DND-41 (cell line): Measurements from ENCODE around the gene PTPMT1.
A peak's percentile ranks its signal among the peaks of the same experiment; 100 is the strongest.

Experiments
- ATAC-seq: fragments of 200-7000 bp; cut with Tn5 transposase; 3 replicates; pipeline ENCODE4 v1.9.1; 2021; ENCODE audit warnings: low read depth; ENCODE audit not compliant: insufficient read depth
- DNase-seq: peaks from one replicate; pipeline ENCODE4 v3.0.0-alpha.2; 2020
- H2AFZ ChIP-seq: 2 replicates; pipeline ENCODE4 v1.6.0; 2012; ENCODE audit warnings: low read depth, low read length
- H3K27ac ChIP-seq: 2 replicates; pipeline ENCODE4 v1.5.1; 2012; ENCODE audit warnings: low read length, inconsistent platforms
- H3K27me3 ChIP-seq: fragments of 200-600 bp; sonication (generic); 2 replicates; pipeline ENCODE4 v1.6.0; 2012; ENCODE audit warnings: low read length, mild to moderate bottlenecking, inconsistent platforms; ENCODE audit not compliant: insufficient read depth, poor library complexity
- H3K36me3 ChIP-seq: 2 replicates; pipeline ENCODE4 v1.5.1; 2012; ENCODE audit warnings: low read length, inconsistent platforms; ENCODE audit not compliant: insufficient read depth
- H3K4me1 ChIP-seq: 2 replicates; pipeline ENCODE4 v1.5.1; 2012; ENCODE audit warnings: mild to moderate bottlenecking, low read length; ENCODE audit not compliant: insufficient read depth
- H3K4me2 ChIP-seq: 2 replicates; pipeline ENCODE4 v1.6.0; 2012; ENCODE audit warnings: mild to moderate bottlenecking, moderate library complexity, low read length, inconsistent platforms; ENCODE audit not compliant: insufficient read depth
- H3K4me3 ChIP-seq, 2 experiments: fragments of 200-600 bp in 1 of 2; shearing (Covaris generic) in 1 of 2; 2 replicates each; pipeline ENCODE4 v1.5.1; 2012 to 2016; ENCODE audit warnings: inconsistent platforms in 2 of 2, low read length in 2 of 2, mild to moderate bottlenecking in 2 of 2, low read depth in 1 of 2, moderate library complexity in 1 of 2
- H3K79me2 ChIP-seq: 2 replicates; pipeline ENCODE4 v1.6.0; 2012; ENCODE audit warnings: low read length, inconsistent platforms; ENCODE audit not compliant: insufficient read depth
- H3K9ac ChIP-seq: 2 replicates; pipeline ENCODE4 v1.6.0; 2012; ENCODE audit warnings: low read depth, mild to moderate bottlenecking, inconsistent platforms, low read length, moderate library complexity
- H3K9me3 ChIP-seq: 2 replicates; pipeline ENCODE4 v1.5.1; 2012; ENCODE audit warnings: low read length, moderate library complexity, mild to moderate bottlenecking, inconsistent platforms; ENCODE audit not compliant: insufficient read depth, severe bottlenecking
- H4K20me1 ChIP-seq: 2 replicates; pipeline ENCODE4 v1.6.0; 2012; ENCODE audit warnings: low read length; ENCODE audit not compliant: insufficient read depth
- EZH2 ChIP-seq: IDR thresholded peaks from 3 replicates; pipeline ENCODE4 v1.6.1; 2012; ENCODE audit warnings: borderline replicate concordance, low read depth, mild to moderate bottlenecking, moderate library complexity, low read length, inconsistent platforms; ENCODE audit not compliant: severe bottlenecking
- TF ChIP-seq, protein P1 (sequence below): IDR thresholded peaks from 2 replicates; pipeline ENCODE4 v1.5.1; 2012; ENCODE audit warnings: borderline replicate concordance, low read length, moderate library complexity, mild to moderate bottlenecking; ENCODE audit not compliant: poor library complexity, severe bottlenecking; ENCODE audit errors: extremely low read depth

The PTPMT1 gene

DNA sequence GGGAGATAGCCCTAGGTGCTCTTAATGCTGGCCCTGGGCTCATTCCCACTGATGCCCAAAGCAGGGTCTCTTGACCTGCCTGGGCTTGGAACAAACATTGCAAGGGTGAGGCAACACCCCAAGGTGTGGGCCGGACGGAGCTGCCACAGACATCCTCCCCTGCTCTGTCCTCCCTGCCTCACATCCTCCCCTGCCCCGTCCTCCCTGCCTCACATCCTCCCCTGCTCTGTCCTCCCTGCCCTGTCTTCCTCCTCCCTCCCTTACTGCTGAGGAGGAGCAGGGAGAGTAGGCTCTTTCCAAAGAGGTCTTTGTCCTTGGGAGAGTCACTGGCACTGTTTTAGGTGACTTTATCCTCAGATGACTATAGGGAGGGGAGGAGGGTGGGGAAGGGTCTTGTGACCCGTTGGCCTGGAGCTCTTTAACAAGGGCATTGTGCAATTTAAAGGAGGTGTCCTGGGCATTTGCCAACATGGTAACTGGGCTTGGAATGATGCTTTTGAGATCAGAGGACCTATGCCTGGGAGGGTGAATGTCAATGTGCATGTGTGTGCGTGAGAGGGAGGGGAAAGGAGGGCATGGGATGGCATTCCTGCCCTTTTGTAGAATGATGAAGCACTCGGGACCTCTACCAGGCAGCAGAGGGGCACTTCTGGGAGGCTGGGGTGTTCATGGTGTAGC lies 21.8 kb downstream of the PTPMT1 start:
- 0 out of 3 replicates have a peak, but pooled peaks have one; percentile 8 for ATAC-seq
- Histone ChIP-seq H3K27ac (no peak overlapping the region), H4K20me1 (peaks cover 6% of the 10 kb centered on the region; the same call in 1 of the 2 replicates), H3K27me3 (no peaks in the 10 kb centered on the region), H3K9ac (no peak overlapping the region), H3K9me3 (no peaks in the 10 kb centered on the region), H3K4me3 (no peak overlapping the region), H3K36me3 (peaks cover 32% of the 10 kb centered on the region), H3K4me2 (no peak overlapping the region), H2AFZ (no peak overlapping the region), H3K4me1 (0 out of 2 replicates have a peak, but pooled peaks cover 2% of the 10 kb centered on the region), H3K79me2 (no peaks in the 10 kb centered on the region)
- TF ChIP-seq, protein P1, sequence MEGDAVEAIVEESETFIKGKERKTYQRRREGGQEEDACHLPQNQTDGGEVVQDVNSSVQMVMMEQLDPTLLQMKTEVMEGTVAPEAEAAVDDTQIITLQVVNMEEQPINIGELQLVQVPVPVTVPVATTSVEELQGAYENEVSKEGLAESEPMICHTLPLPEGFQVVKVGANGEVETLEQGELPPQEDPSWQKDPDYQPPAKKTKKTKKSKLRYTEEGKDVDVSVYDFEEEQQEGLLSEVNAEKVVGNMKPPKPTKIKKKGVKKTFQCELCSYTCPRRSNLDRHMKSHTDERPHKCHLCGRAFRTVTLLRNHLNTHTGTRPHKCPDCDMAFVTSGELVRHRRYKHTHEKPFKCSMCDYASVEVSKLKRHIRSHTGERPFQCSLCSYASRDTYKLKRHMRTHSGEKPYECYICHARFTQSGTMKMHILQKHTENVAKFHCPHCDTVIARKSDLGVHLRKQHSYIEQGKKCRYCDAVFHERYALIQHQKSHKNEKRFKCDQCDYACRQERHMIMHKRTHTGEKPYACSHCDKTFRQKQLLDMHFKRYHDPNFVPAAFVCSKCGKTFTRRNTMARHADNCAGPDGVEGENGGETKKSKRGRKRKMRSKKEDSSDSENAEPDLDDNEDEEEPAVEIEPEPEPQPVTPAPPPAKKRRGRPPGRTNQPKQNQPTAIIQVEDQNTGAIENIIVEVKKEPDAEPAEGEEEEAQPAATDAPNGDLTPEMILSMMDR, result no peak
- TF ChIP-seq EZH2, result no peak
- DNase-seq, result no peak

DNA sequence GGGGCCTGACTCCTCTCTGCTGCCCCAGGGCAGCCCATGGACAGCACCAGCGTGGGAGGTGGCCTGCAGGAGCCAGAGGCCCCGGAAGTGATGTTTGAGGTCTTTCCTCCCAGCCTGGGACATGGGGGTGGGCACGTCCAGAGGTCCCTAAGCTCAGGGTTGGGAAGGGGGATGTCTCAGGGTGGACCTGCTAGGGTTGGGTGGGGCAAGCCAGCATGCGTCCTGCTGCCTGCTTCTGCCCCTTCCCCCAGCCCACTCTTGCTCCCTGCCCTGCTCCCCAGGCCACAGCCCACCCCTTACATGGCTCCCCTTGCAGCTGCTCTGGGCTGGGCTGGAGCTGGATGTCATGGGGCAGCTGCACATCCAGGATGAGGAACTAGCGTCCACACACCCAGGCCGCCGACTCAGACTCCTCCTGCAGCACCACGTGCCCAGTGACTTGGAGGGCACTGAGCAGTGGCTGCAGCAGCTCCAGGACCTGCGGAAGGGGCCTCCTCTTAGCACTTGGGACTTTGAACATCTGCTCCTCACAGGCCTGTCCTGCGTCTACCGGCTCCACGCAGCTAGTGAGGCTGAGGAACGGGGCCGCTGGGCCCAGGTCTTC lies 22.4 kb downstream of the PTPMT1 start:
- H3K9me3 ChIP-seq, result no peaks in the 10 kb centered on the region
- DNase-seq (no peak), ATAC-seq (no peak)
- 0 out of 2 replicates have a peak, but pooled peaks cover 6% of the 10 kb centered on the region for H4K20me1 ChIP-seq
- no peaks in the 10 kb centered on the region for H3K4me1 ChIP-seq
- no peaks in the 10 kb centered on the region for H3K27me3 ChIP-seq
- H3K36me3 ChIP-seq, result peaks cover 26% of the 10 kb centered on the region
- H3K4me3 ChIP-seq, result no peak overlapping the region
- TF ChIP-seq, protein P1, result no peak
- TF ChIP-seq EZH2, result no peak
- H3K27ac ChIP-seq, result no peak overlapping the region
- H2AFZ ChIP-seq, result no peak overlapping the region
- no peak overlapping the region for H3K4me2 ChIP-seq
- no peak overlapping the region for H3K9ac ChIP-seq
- no peaks in the 10 kb centered on the region for H3K79me2 ChIP-seq

DNA sequence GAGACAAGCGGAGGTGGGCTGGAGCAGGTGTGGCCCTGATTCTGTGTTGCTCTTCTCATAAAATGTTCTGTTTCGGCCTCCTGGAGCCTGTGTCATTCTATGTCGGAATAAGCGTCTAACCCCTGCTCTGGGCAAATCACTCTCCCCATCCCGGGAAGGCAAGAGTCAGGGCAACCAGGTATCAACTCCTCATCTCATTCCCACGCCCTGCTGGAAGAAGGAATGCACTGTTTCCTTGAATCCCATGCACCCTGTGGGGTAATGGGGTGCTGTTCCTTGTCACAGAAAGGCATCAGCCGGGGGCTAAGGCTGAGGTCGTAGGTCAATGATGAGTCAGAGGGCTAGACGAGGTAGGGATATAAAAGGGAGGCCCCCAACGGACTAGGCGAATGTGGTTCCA lies 23.7 kb downstream of the PTPMT1 start:
- Histone ChIP-seq H3K27me3 (no peaks in the 10 kb centered on the region), H3K36me3 (peaks cover 13% of the 10 kb centered on the region), H3K4me1 (no peaks in the 10 kb centered on the region), H4K20me1 (no peaks in the 10 kb centered on the region), H3K9ac (no peak overlapping the region), H3K27ac (no peak overlapping the region), H2AFZ (no peak overlapping the region), H3K4me2 (no peak overlapping the region), H3K79me2 (no peaks in the 10 kb centered on the region), H3K4me3 (no peak overlapping the region), H3K9me3 (no peaks in the 10 kb centered on the region)
- ATAC-seq, result no peak
- no peak for DNase-seq
- no peak for TF ChIP-seq EZH2

DNA sequence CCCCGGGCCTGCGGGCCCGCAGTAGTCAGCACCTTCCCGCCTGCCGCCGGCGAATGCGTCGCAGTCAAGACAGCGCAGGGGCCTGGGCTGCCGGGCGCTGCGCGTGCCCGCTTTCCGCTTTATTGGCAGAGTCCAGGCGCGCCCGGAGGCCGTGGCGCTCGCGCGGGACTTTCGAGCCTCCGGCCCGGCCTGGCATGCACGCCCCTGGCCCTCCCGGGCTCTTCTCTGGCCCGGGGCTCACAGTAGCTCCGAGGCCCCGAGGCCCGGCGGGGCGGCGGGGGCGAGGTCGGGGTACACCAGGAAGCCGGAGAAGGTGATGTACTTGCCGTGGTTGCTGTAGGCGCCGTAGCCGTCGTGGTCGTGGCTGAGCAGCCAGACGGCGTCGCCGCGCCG lies 24.2 kb downstream of the PTPMT1 start:
- Histone ChIP-seq H3K27ac (no peak overlapping the region), H3K9ac (no peak overlapping the region), H4K20me1 (no peaks in the 10 kb centered on the region), H3K4me2 (no peak overlapping the region), H3K9me3 (no peaks in the 10 kb centered on the region), H3K79me2 (no peaks in the 10 kb centered on the region), H3K4me3 (no peak overlapping the region), H3K36me3 (peaks cover 8% of the 10 kb centered on the region), H2AFZ (no peak overlapping the region), H3K27me3 (no peaks in the 10 kb centered on the region), H3K4me1 (no peaks in the 10 kb centered on the region)
- no peak for DNase-seq
- ATAC-seq, result no peak
- no peak for TF ChIP-seq EZH2
- TF ChIP-seq, protein P1, result no peak
